ENCODE measurements around the gene NCCRP1. TPM values are rescaled to one million over a fixed set of nuclear protein-coding genes. Genes with fewer than 3 reads are reported as not detected.

Gene NCCRP1
- total RNA-seq, 1 donor from 2014 or later: 1.9 TPM

GRCh38 chr19:39183104-39183503 lies 13.7 kb upstream of the NCCRP1 start:
- no peak overlapping the region for H3K27ac Mint-ChIP-seq
- H3F3A ChIP-seq (ENCODE audit: low read depth): peaks cover 2% of the 10 kb centered on the region
- peaks cover 3% of the 10 kb centered on the region for H4K20me1 ChIP-seq (ENCODE audit: low read depth)

GRCh38 chr19:39186391-39186790 lies 10.4 kb upstream of the NCCRP1 start:
- H3K4me1 ChIP-seq: no peaks in the 10 kb centered on the region
- no peak overlapping the region for H3K9ac ChIP-seq
- Mint-ChIP-seq H3K27me3 (ENCODE audit: insufficient read depth, low read depth) (peaks cover 4% of the 10 kb centered on the region), H3K4me3 (no peak overlapping the region), H3K36me3 (peaks cover 4% of the 10 kb centered on the region), H3K4me1 (peaks cover 4% of the 10 kb centered on the region), H3K9me3 (no peaks in the 10 kb centered on the region), H3K27ac (no peak overlapping the region)
- H3F3A ChIP-seq (ENCODE audit: low read depth): peaks cover 2% of the 10 kb centered on the region
- H3K27me3 ChIP-seq: no peaks in the 10 kb centered on the region
- H3K36me3 ChIP-seq: no peaks in the 10 kb centered on the region
- no peak overlapping the region for H3K4me2 ChIP-seq
- TF ChIP-seq EZH2phosphoT487 (IDR thresholded peaks at IDR 0.05): no peak
- no peak for TF ChIP-seq CTCF (IDR thresholded peaks at IDR 0.05)
- no peak for TF ChIP-seq EZH2 (IDR thresholded peaks at IDR 0.05)
- H3K79me2 ChIP-seq (ENCODE audit: low read depth): no peaks in the 10 kb centered on the region
- H3K4me3 ChIP-seq: no peak overlapping the region
- no peak overlapping the region for H3K27ac ChIP-seq
- H3K9me3 ChIP-seq (ENCODE audit: low read depth): no peaks in the 10 kb centered on the region
- no peaks in the 10 kb centered on the region for H4K20me1 ChIP-seq (ENCODE audit: low read depth)
- DNase-seq (ENCODE audit: low spot score): no peak
- no peak overlapping the region for H2AFZ ChIP-seq (replicated peaks)

More at GRCh38 chr19:39183104-39183503, 13.7 kb upstream of the NCCRP1 start:
- no peaks in the 10 kb centered on the region for H3K36me3 ChIP-seq
- no peak overlapping the region for H3K4me2 ChIP-seq
- Mint-ChIP-seq H3K36me3 (peaks cover 4% of the 10 kb centered on the region), H3K4me1 (no peaks in the 10 kb centered on the region), H3K4me3 (no peak overlapping the region), H3K9me3 (no peaks in the 10 kb centered on the region), H3K27me3 (ENCODE audit: insufficient read depth, low read depth) (peaks cover 4% of the 10 kb centered on the region)
- H3K4me1 ChIP-seq: no peaks in the 10 kb centered on the region
- no peaks in the 10 kb centered on the region for H3K79me2 ChIP-seq (ENCODE audit: low read depth)
- no peak overlapping the region for H3K9ac ChIP-seq
- H3K4me3 ChIP-seq: no peak overlapping the region
- no peaks in the 10 kb centered on the region for H3K9me3 ChIP-seq (ENCODE audit: low read depth)
- DNase-seq (ENCODE audit: low spot score): no peak
- no peaks in the 10 kb centered on the region for H3K27me3 ChIP-seq
- TF ChIP-seq EZH2phosphoT487 (IDR thresholded peaks at IDR 0.05): no peak
- TF ChIP-seq EZH2 (IDR thresholded peaks at IDR 0.05): no peak
- TF ChIP-seq CTCF (IDR thresholded peaks at IDR 0.05): no peak
- H3K27ac ChIP-seq: no peak overlapping the region
- H2AFZ ChIP-seq (replicated peaks): no peak overlapping the region

- Histone ChIP-seq H3F3A (ENCODE audit: low read depth) (peaks cover 2% of the 10 kb centered on the region), H3K27me3 (no peaks in the 10 kb centered on the region), H3K4me1 (no peaks in the 10 kb centered on the region), H3K9me3 (ENCODE audit: low read depth) (no peaks in the 10 kb centered on the region), H3K4me3 (no peak overlapping the region), H3K27ac (no peak overlapping the region), H2AFZ (replicated peaks) (no peak overlapping the region), H4K20me1 (ENCODE audit: low read depth) (no peaks in the 10 kb centered on the region), H3K4me2 (no peak overlapping the region), H3K9ac (no peak overlapping the region), H3K36me3 (no peaks in the 10 kb centered on the region), H3K79me2 (ENCODE audit: low read depth) (no peaks in the 10 kb centered on the region)
- H3K36me3 Mint-ChIP-seq: no peaks in the 10 kb centered on the region
- no peak for DNase-seq (ENCODE audit: low spot score)
- peaks cover 4% of the 10 kb centered on the region for H3K27me3 Mint-ChIP-seq (ENCODE audit: insufficient read depth, low read depth)
- no peak overlapping the region for H3K4me3 Mint-ChIP-seq
- no peak for TF ChIP-seq EZH2 (IDR thresholded peaks at IDR 0.05)
- H3K27ac Mint-ChIP-seq: no peak overlapping the region
- no peaks in the 10 kb centered on the region for H3K9me3 Mint-ChIP-seq
- H3K4me1 Mint-ChIP-seq: peaks cover 4% of the 10 kb centered on the region
Measured at GRCh38 chr19:39187552-39187943, 9.2 kb upstream of the NCCRP1 start.

- H3K36me3 Mint-ChIP-seq: no peaks in the 10 kb centered on the region
- peak overlapping the region; percentile 6 for H3K27ac Mint-ChIP-seq
Measured at GRCh38 chr19:39188960-39189359, 7.8 kb upstream of the NCCRP1 start.

More at GRCh38 chr19:39188960-39189359, 7.8 kb upstream of the NCCRP1 start:
- H2AFZ ChIP-seq (replicated peaks): no peak overlapping the region
- TF ChIP-seq EZH2 (IDR thresholded peaks at IDR 0.05): no peak
- no peak for TF ChIP-seq EZH2phosphoT487 (IDR thresholded peaks at IDR 0.05)
- no peak for TF ChIP-seq CTCF (IDR thresholded peaks at IDR 0.05)
- no peak overlapping the region for H3K4me3 ChIP-seq
- peaks cover 10% of the 10 kb centered on the region for H3K4me1 Mint-ChIP-seq
- H3K79me2 ChIP-seq (ENCODE audit: low read depth): no peaks in the 10 kb centered on the region
- no peak overlapping the region for H3K4me3 Mint-ChIP-seq
- no peaks in the 10 kb centered on the region for H4K20me1 ChIP-seq (ENCODE audit: low read depth)
- no peak overlapping the region for H3K4me2 ChIP-seq
- no peaks in the 10 kb centered on the region for H3K9me3 ChIP-seq (ENCODE audit: low read depth)
- no peak overlapping the region for H3K27ac ChIP-seq
- H3K9ac ChIP-seq: no peak overlapping the region
- H3K27me3 ChIP-seq: no peaks in the 10 kb centered on the region
- H3K27me3 Mint-ChIP-seq (ENCODE audit: insufficient read depth, low read depth): peaks cover 4% of the 10 kb centered on the region
- peaks cover 2% of the 10 kb centered on the region for H3F3A ChIP-seq (ENCODE audit: low read depth)
- H3K4me1 ChIP-seq: no peaks in the 10 kb centered on the region
- no peaks in the 10 kb centered on the region for H3K9me3 Mint-ChIP-seq
- no peak for DNase-seq (ENCODE audit: low spot score)
- H3K36me3 ChIP-seq: no peaks in the 10 kb centered on the region
